Measurements from ENCODE around the gene CSTPP1.
"Not testable (repeated sequence)": the region's sequence is repeated elsewhere in the genome, so short reads cannot be mapped to it uniquely, and the experiment has no call there.

The CSTPP1 gene

DNA sequence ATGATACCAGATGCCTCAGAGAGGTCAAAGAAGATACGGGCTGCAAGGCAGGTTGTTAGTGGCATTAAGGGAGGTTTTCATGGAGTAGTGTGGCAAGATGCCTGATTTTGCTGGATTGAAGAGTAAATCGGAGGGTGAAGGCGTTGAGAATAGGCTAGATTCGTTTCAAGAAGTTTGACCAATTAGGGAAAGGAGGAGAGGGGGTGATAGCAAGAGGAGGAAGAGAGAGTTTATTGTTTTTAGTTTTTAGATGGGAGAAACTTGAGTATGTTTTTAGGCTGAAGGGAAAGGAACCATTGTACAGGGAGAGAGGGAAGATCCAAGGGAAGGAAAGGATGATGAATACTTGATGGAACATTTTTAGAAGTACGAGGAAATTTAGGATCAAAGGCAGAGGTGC lies 16.5 kb downstream of the CSTPP1 start:
- no peak overlapping the region for H3K4me3 ChIP-seq (ENCODE audit: low read length in 2 of 2)
- no peaks in the 10 kb centered on the region for H3K9me3 ChIP-seq (ENCODE audit: control insufficient read depth in 2 of 2, low read length in 2 of 2)
- H3K9ac ChIP-seq (ENCODE audit: low read length in 2 of 2), result no peak overlapping the region
- no peaks in the 10 kb centered on the region for H3K27me3 ChIP-seq (ENCODE audit: control insufficient read depth in 1 of 2, insufficient read depth in 2 of 2, low read length in 2 of 2)
- H3K27ac ChIP-seq (ENCODE audit: low read length), result no peak overlapping the region
- H3K4me1 ChIP-seq (ENCODE audit: control insufficient read depth, insufficient read depth, low read length), result peaks cover 5% of the 10 kb centered on the region
- H3K36me3 ChIP-seq (ENCODE audit: control insufficient read depth in 2 of 2, insufficient read depth in 2 of 2, low read length in 2 of 2), result peaks cover 0 to 4% of the 10 kb centered on the region in 2 donors

DNA sequence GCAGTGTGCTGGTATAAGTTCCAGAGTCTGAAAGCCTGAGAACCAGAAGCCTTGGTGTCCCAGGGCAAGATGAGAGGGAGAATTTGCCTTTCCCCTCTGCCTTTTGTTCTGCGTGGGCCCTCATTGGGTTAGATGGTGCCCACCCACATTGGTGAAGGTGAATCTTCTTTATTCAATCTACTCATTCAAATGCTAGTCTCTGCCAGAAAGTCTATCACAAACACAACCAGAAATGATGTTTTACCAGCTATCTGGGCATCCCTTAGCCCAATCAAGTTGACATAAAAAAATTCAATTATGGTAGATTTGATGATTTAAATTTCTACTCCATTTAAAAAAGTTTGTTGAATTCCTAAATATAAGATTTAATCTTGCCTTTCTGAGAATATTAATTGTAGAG lies 22.2 kb downstream of the CSTPP1 start:
- no peak overlapping the region for H3K4me3 ChIP-seq (ENCODE audit: low read length in 2 of 2)
- peaks cover 3 to 4% of the 10 kb centered on the region in 2 donors for H3K9me3 ChIP-seq (ENCODE audit: control insufficient read depth in 2 of 2, low read length in 2 of 2)
- H3K9ac ChIP-seq (ENCODE audit: low read length in 2 of 2), result no peak overlapping the region
- no peaks in the 10 kb centered on the region for H3K4me1 ChIP-seq (ENCODE audit: control insufficient read depth, insufficient read depth, low read length)
- H3K27ac ChIP-seq (ENCODE audit: low read length), result no peak overlapping the region
- no peaks in the 10 kb centered on the region for H3K36me3 ChIP-seq (ENCODE audit: control insufficient read depth in 2 of 2, insufficient read depth in 2 of 2, low read length in 2 of 2)
- H3K27me3 ChIP-seq (ENCODE audit: control insufficient read depth in 1 of 2, insufficient read depth in 2 of 2, low read length in 2 of 2), result no peaks in the 10 kb centered on the region

DNA sequence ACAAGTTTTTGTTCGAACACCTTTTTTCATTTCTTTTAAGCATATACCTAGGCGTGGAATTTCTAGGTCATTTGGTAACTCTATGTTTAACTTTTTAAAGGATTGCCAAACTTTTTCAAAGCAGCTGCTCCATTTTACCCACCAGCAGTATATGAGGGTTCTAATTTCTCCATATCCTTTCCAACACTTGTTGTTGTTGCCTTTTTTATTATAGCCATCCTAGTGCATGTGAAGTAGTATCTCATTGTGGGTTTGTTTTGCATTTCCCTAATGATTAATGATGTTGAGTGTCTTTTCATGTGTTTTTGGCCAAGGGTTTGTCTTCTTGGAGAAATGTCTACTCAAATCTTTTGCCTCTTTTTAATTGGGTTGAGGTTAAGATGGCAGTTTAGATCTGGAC lies 24.5 kb downstream of the CSTPP1 start:
- Histone ChIP-seq H3K4me1 (ENCODE audit: control insufficient read depth, insufficient read depth, low read length) (no peaks in the 10 kb centered on the region), H3K27me3 (ENCODE audit: control insufficient read depth in 1 of 2, insufficient read depth in 2 of 2, low read length in 2 of 2) (no peaks in the 10 kb centered on the region), H3K9ac (ENCODE audit: low read length in 2 of 2) (no peak overlapping the region), H3K27ac (ENCODE audit: low read length) (no peak overlapping the region), H3K9me3 (ENCODE audit: control insufficient read depth in 2 of 2, low read length in 2 of 2) (peaks cover 3 to 4% of the 10 kb centered on the region in 2 donors), H3K4me3 (ENCODE audit: low read length in 2 of 2) (no peak overlapping the region), H3K36me3 (ENCODE audit: control insufficient read depth in 2 of 2, insufficient read depth in 2 of 2, low read length in 2 of 2) (no peaks in the 10 kb centered on the region)

GRCh38 chr11:46961886-46962285 lies 25.3 kb downstream of the CSTPP1 start:
- H3K27me3 ChIP-seq (ENCODE audit: control insufficient read depth in 1 of 2, insufficient read depth in 2 of 2, low read length in 2 of 2); H3K36me3 ChIP-seq (ENCODE audit: control insufficient read depth in 2 of 2, insufficient read depth in 2 of 2, low read length in 2 of 2); H3K4me1 ChIP-seq (ENCODE audit: control insufficient read depth, insufficient read depth, low read length); H3K4me3 ChIP-seq (ENCODE audit: low read length in 2 of 2); H3K9me3 ChIP-seq (ENCODE audit: control insufficient read depth in 2 of 2, low read length in 2 of 2); H3K27ac ChIP-seq (ENCODE audit: low read length); H3K9ac ChIP-seq (ENCODE audit: low read length in 2 of 2): not testable (repeated sequence)

DNA sequence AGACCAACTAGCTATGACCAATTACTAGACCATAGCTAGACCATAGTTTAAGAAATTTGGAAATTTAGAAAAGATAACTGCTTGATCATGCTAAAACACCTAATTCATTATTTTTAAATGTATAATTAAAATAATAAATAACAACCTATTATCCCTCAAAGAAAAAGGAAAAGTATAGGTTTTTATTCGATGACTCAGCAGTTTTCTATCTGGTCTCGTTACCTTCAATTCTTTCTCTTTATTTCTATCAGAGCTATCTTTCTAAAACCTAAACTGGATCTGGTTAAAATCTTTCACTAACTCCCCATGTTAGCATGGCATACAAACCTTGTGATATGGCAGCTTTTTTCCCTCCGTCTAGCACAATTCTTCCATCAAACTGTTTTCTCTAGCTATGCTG lies 27.3 kb downstream of the CSTPP1 start:
- Histone ChIP-seq H3K4me1 (ENCODE audit: control insufficient read depth, insufficient read depth, low read length) (no peaks in the 10 kb centered on the region), H3K9ac (ENCODE audit: low read length in 2 of 2) (no peak overlapping the region), H3K9me3 (ENCODE audit: control insufficient read depth in 2 of 2, low read length in 2 of 2) (peaks cover 0 to under 1% of the 10 kb centered on the region in 2 donors), H3K27ac (ENCODE audit: low read length) (no peak overlapping the region), H3K4me3 (ENCODE audit: low read length in 2 of 2) (no peak overlapping the region), H3K36me3 (ENCODE audit: control insufficient read depth in 2 of 2, insufficient read depth in 2 of 2, low read length in 2 of 2) (no peaks in the 10 kb centered on the region), H3K27me3 (ENCODE audit: control insufficient read depth in 1 of 2, insufficient read depth in 2 of 2, low read length in 2 of 2) (no peaks in the 10 kb centered on the region)

DNA sequence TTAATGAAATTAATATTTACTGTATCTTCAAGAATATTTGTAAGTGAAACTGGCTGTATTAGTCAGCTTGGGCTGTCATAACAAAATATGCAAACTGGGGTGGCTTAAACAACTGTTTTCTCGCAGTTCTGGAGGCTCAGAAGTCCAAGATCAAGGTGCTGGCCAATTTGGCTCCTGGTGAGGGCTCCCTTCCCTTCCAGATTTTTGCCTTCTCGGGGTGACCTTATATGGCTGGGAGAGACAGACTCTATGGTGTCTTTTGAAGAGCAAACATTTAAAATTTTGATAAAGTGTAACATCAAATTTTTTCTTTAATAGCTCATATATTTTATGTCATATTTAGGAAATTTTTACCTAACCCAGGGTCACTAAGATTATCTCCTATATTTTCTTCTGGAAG lies 30.2 kb downstream of the CSTPP1 start:
- Histone ChIP-seq H3K4me3 (ENCODE audit: low read length in 2 of 2) (no peak overlapping the region), H3K4me1 (ENCODE audit: control insufficient read depth, insufficient read depth, low read length) (no peaks in the 10 kb centered on the region), H3K9ac (ENCODE audit: low read length in 2 of 2) (no peak overlapping the region), H3K36me3 (ENCODE audit: control insufficient read depth in 2 of 2, insufficient read depth in 2 of 2, low read length in 2 of 2) (no peaks in the 10 kb centered on the region), H3K27me3 (ENCODE audit: control insufficient read depth in 1 of 2, insufficient read depth in 2 of 2, low read length in 2 of 2) (no peaks in the 10 kb centered on the region), H3K9me3 (ENCODE audit: control insufficient read depth in 2 of 2, low read length in 2 of 2) (no peaks in the 10 kb centered on the region), H3K27ac (ENCODE audit: low read length) (no peak overlapping the region)

DNA sequence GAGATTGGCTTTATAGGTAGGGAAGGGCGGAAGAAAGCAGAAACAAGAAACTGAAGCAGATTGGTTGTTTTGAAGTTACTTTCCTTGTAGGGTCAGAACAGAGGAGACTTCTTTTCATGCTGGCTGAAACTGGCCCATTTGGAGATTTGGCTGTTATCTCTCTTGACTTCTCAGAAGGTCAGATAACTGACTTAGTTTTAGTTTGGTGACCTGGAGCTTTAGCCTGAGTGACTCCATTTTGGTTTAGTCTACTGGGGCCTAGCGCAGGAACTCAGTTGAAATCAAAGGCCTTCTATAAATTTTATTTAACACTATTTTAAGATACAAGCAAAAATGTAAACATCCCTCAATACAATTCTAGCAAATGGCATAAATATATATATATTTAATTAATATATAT lies 31.4 kb downstream of the CSTPP1 start:
- no peak overlapping the region for H3K27ac ChIP-seq (ENCODE audit: low read length)
- no peak overlapping the region for H3K4me3 ChIP-seq (ENCODE audit: low read length in 2 of 2)
- H3K9ac ChIP-seq (ENCODE audit: low read length in 2 of 2), result no peak overlapping the region
- no peaks in the 10 kb centered on the region for H3K27me3 ChIP-seq (ENCODE audit: control insufficient read depth in 1 of 2, insufficient read depth in 2 of 2, low read length in 2 of 2)
- no peaks in the 10 kb centered on the region for H3K9me3 ChIP-seq (ENCODE audit: control insufficient read depth in 2 of 2, low read length in 2 of 2)
- H3K36me3 ChIP-seq (ENCODE audit: control insufficient read depth in 2 of 2, insufficient read depth in 2 of 2, low read length in 2 of 2), result no peaks in the 10 kb centered on the region
- no peaks in the 10 kb centered on the region for H3K4me1 ChIP-seq (ENCODE audit: control insufficient read depth, insufficient read depth, low read length)

- H3K27me3 ChIP-seq (ENCODE audit: control insufficient read depth in 1 of 2, insufficient read depth in 2 of 2, low read length in 2 of 2), result no peaks in the 10 kb centered on the region
- H3K4me1 ChIP-seq (ENCODE audit: control insufficient read depth, insufficient read depth, low read length), result no peaks in the 10 kb centered on the region
- H3K4me3 ChIP-seq (ENCODE audit: low read length in 2 of 2), result no peak overlapping the region
- H3K27ac ChIP-seq (ENCODE audit: low read length), result no peak overlapping the region
- no peaks in the 10 kb centered on the region for H3K36me3 ChIP-seq (ENCODE audit: control insufficient read depth in 2 of 2, insufficient read depth in 2 of 2, low read length in 2 of 2)
- no peak overlapping the region for H3K9ac ChIP-seq (ENCODE audit: low read length in 2 of 2)
- no peaks in the 10 kb centered on the region for H3K9me3 ChIP-seq (ENCODE audit: control insufficient read depth in 2 of 2, low read length in 2 of 2)
These were observed 32.8 kb downstream of the CSTPP1 start for GRCh38 chr11:46969379-46969778.

DNA sequence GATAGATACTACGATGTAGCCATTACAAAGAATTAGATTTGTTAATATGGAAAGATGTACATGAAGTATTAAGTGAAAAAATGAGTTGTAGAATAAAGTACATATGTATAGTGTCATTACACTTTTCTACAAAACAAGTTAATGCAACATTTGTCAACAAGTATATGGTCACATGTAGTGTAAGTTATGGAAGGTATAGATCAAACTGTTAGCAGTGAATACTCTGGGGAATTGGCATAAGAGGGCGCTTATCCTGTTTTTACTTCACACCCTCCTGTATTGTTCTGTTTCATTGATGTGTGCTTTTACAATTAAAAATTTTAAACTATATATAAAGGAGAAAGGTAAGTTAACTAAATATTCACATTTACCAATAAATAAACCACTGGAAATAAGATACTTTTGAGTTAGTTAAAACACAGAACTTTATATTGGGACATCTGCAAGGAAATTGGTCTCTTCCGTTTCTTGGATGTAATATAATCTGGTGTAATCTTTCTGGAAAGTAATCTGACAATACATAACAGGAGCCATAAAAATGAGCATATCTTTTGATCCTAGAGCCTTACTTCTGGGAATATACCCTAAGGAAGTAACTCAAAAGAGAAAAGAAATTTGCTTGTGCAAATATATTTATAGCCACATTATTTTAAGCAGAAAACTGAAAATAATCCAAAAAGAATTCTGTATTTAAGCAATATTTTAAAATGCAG lies 34.5 kb downstream of the CSTPP1 start:
- Histone ChIP-seq H3K9me3 (ENCODE audit: control insufficient read depth in 2 of 2, low read length in 2 of 2) (no peaks in the 10 kb centered on the region), H3K9ac (ENCODE audit: low read length in 2 of 2) (no peak overlapping the region), H3K27ac (ENCODE audit: low read length) (no peak overlapping the region), H3K36me3 (ENCODE audit: control insufficient read depth in 2 of 2, insufficient read depth in 2 of 2, low read length in 2 of 2) (no peaks in the 10 kb centered on the region), H3K27me3 (ENCODE audit: control insufficient read depth in 1 of 2, insufficient read depth in 2 of 2, low read length in 2 of 2) (no peaks in the 10 kb centered on the region), H3K4me3 (ENCODE audit: low read length in 2 of 2) (no peak overlapping the region), H3K4me1 (ENCODE audit: control insufficient read depth, insufficient read depth, low read length) (no peaks in the 10 kb centered on the region)

DNA sequence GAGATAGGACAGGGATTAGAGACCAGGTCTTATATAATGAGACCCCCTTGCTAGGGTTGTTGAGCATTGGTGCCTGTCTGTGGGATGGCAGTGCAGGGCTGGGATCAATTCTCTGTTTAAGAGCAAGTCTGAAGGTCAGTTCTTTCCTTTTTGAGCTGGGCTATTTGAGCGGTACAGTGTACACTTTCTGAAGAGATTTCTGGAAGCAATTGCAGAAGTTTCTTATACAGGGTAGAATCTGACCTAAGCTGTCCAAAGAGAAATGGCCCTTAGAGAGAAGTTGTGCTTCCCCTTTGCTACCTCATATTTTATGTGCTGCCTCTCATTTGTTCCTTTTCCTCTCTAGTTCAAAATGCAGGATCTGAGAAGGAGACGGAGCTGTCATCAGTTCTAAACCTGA lies 35.8 kb downstream of the CSTPP1 start:
- Histone ChIP-seq H3K9me3 (ENCODE audit: control insufficient read depth in 2 of 2, low read length in 2 of 2) (no peaks in the 10 kb centered on the region), H3K4me3 (ENCODE audit: low read length in 2 of 2) (no peak overlapping the region), H3K36me3 (ENCODE audit: control insufficient read depth in 2 of 2, insufficient read depth in 2 of 2, low read length in 2 of 2) (no peaks in the 10 kb centered on the region), H3K4me1 (ENCODE audit: control insufficient read depth, insufficient read depth, low read length) (peaks cover 4% of the 10 kb centered on the region), H3K27ac (ENCODE audit: low read length) (no peak overlapping the region), H3K9ac (ENCODE audit: low read length in 2 of 2) (no peak overlapping the region), H3K27me3 (ENCODE audit: control insufficient read depth in 1 of 2, insufficient read depth in 2 of 2, low read length in 2 of 2) (no peaks in the 10 kb centered on the region)

- Histone ChIP-seq H3K27ac (ENCODE audit: low read length) (no peak overlapping the region), H3K36me3 (ENCODE audit: control insufficient read depth in 2 of 2, insufficient read depth in 2 of 2, low read length in 2 of 2) (no peaks in the 10 kb centered on the region), H3K4me3 (ENCODE audit: low read length in 2 of 2) (no peak overlapping the region), H3K9me3 (ENCODE audit: control insufficient read depth in 2 of 2, low read length in 2 of 2) (no peaks in the 10 kb centered on the region), H3K4me1 (ENCODE audit: control insufficient read depth, insufficient read depth, low read length) (peaks cover 4% of the 10 kb centered on the region), H3K9ac (ENCODE audit: low read length in 2 of 2) (no peak overlapping the region), H3K27me3 (ENCODE audit: control insufficient read depth in 1 of 2, insufficient read depth in 2 of 2, low read length in 2 of 2) (no peaks in the 10 kb centered on the region)
These were observed 36.3 kb downstream of the CSTPP1 start for GRCh38 chr11:46972821-46973220.
